Stimulated activated naive B cell treated with anti-CD40 and anti-IgM and Interleukin-4, amounts not matched to agents 10 μg/mL and 1 μg/mL and 100 μg/mL, for 72 hours (primary cell): ENCODE results near the gene IL1RAPL1.

Experiments used
- ATAC-seq, 2 donors: fragments of 150-1000 bp; cut with Tn5 transposase; replicated peaks; 2 replicates each; pipeline ENCODE4 v1.10.0; 2021; ENCODE audit warnings: moderate library complexity in 1 of 2
- DNase-seq: peaks from one replicate; pipeline ENCODE4 v3.0.0; 2021
- H3K27ac Mint-ChIP-seq: one replicate; pipeline ENCODE4 v1.8.0; 2022; ENCODE audit warnings: mild to moderate bottlenecking, mixed read lengths
- H3K27me3 Mint-ChIP-seq, 2 donors: one replicate each; pipeline ENCODE4 v1.8.0; 2022; ENCODE audit warnings: mixed read lengths in 2 of 2
- H3K36me3 Mint-ChIP-seq, 2 donors: one replicate each; pipeline ENCODE4 v1.8.0; 2022; ENCODE audit warnings: mixed read lengths in 2 of 2, mild to moderate bottlenecking in 1 of 2
- H3K4me1 Mint-ChIP-seq, 2 donors: one replicate each; pipeline ENCODE4 v1.8.0; 2022; ENCODE audit warnings: mixed read lengths in 2 of 2, mild to moderate bottlenecking in 1 of 2
- H3K4me3 Mint-ChIP-seq, 2 donors: one replicate each; pipeline ENCODE4 v1.8.0; 2022; ENCODE audit warnings: mild to moderate bottlenecking in 2 of 2, mixed read lengths in 2 of 2, moderate library complexity in 1 of 2
- H3K9me3 Mint-ChIP-seq, 2 donors: one replicate each; pipeline ENCODE4 v1.8.0; 2022; ENCODE audit warnings: mixed read lengths in 2 of 2, mild to moderate bottlenecking in 1 of 2

Gene IL1RAPL1

GRCh38 chrX:28586981-28587551, at the start of gene IL1RAPL1:
Gene IL1RAPL1, plus strand, starts transcription at chrX:28587446.
- H3K27ac Mint-ChIP-seq = no peak within 1 kb of the TSS

GRCh38 chrX:28542791-28543190, 44.5 kb upstream of the IL1RAPL1 start:
- DNase-seq (no peak), ATAC-seq (no peak)
- Mint-ChIP-seq H3K4me1 (no peaks in the 10 kb centered on the region), H3K27ac (no peak overlapping the region), H3K36me3 (no peaks in the 10 kb centered on the region), H3K27me3 (no peaks in the 10 kb centered on the region), H3K4me3 (no peak overlapping the region), H3K9me3 (peaks cover 2 to 4% of the 10 kb centered on the region in 2 donors)

More at GRCh38 chrX:28586981-28587551, at the start of gene IL1RAPL1:
- Mint-ChIP-seq H3K9me3 (no peaks in the 10 kb centered on the region), H3K4me3 (no peak within 1 kb of the TSS), H3K36me3 (no peaks in the 10 kb centered on the region), H3K27me3 (no peaks in the 10 kb centered on the region), H3K4me1 (no peaks in the 10 kb centered on the region)
- ATAC-seq (no peak), DNase-seq (no peak)

- no peaks in the 10 kb centered on the region for H3K27me3 Mint-ChIP-seq
- H3K4me3 Mint-ChIP-seq = no peak overlapping the region
- ATAC-seq (no peak), DNase-seq (no peak)
- H3K36me3 Mint-ChIP-seq = no peaks in the 10 kb centered on the region
- H3K9me3 Mint-ChIP-seq = peaks cover 4 to 6% of the 10 kb centered on the region in 2 donors
- no peaks in the 10 kb centered on the region for H3K4me1 Mint-ChIP-seq
- H3K27ac Mint-ChIP-seq = no peak overlapping the region
Observed at GRCh38 chrX:28549838-28550237, 37.4 kb upstream of the IL1RAPL1 start.

- H3K27me3 Mint-ChIP-seq = no peaks in the 10 kb centered on the region
- H3K36me3 Mint-ChIP-seq = no peaks in the 10 kb centered on the region
- H3K4me1 Mint-ChIP-seq = no peaks in the 10 kb centered on the region
- no peak overlapping the region for H3K27ac Mint-ChIP-seq
- H3K9me3 Mint-ChIP-seq = peaks cover 4 to 6% of the 10 kb centered on the region in 2 donors
- H3K4me3 Mint-ChIP-seq = no peak overlapping the region
- DNase-seq (no peak), ATAC-seq (no peak)
Observed at GRCh38 chrX:28550331-28550872, 36.8 kb upstream of the IL1RAPL1 start.

- H3K4me3 Mint-ChIP-seq = no peak overlapping the region
- ATAC-seq (no peak), DNase-seq (no peak)
- peaks cover 4 to 14% of the 10 kb centered on the region in 2 donors for H3K9me3 Mint-ChIP-seq
- H3K27ac Mint-ChIP-seq = no peak overlapping the region
- H3K4me1 Mint-ChIP-seq = no peaks in the 10 kb centered on the region
- no peaks in the 10 kb centered on the region for H3K36me3 Mint-ChIP-seq
- no peaks in the 10 kb centered on the region for H3K27me3 Mint-ChIP-seq
Observed at GRCh38 chrX:28552322-28552721, 34.9 kb upstream of the IL1RAPL1 start.

GRCh38 chrX:28552882-28553829, 34.1 kb upstream of the IL1RAPL1 start:
- peaks cover 4 to 17% of the 10 kb centered on the region in 2 donors for H3K9me3 Mint-ChIP-seq
- DNase-seq (no peak), ATAC-seq (no peak)
- no peaks in the 10 kb centered on the region for H3K4me1 Mint-ChIP-seq
- H3K27me3 Mint-ChIP-seq = no peaks in the 10 kb centered on the region
- H3K36me3 Mint-ChIP-seq = no peaks in the 10 kb centered on the region
- no peak overlapping the region for H3K4me3 Mint-ChIP-seq
- no peak overlapping the region for H3K27ac Mint-ChIP-seq

GRCh38 chrX:28576117-28576516, 11.1 kb upstream of the IL1RAPL1 start:
- Mint-ChIP-seq H3K4me3 (no peak overlapping the region), H3K36me3 (no peaks in the 10 kb centered on the region), H3K4me1 (no peaks in the 10 kb centered on the region), H3K27me3 (no peaks in the 10 kb centered on the region), H3K9me3 (no peaks in the 10 kb centered on the region), H3K27ac (no peak overlapping the region)
- DNase-seq = no peak
- ATAC-seq = no peak

- no peak for DNase-seq
- no peak overlapping the region for H3K4me3 Mint-ChIP-seq
- H3K36me3 Mint-ChIP-seq = no peaks in the 10 kb centered on the region
- ATAC-seq = no peak
- H3K4me1 Mint-ChIP-seq = no peaks in the 10 kb centered on the region
- H3K27ac Mint-ChIP-seq = no peak overlapping the region
- no peaks in the 10 kb centered on the region for H3K9me3 Mint-ChIP-seq
- H3K27me3 Mint-ChIP-seq = no peaks in the 10 kb centered on the region
Observed at GRCh38 chrX:28581522-28581921, 5.7 kb upstream of the IL1RAPL1 start.

GRCh38 chrX:28582511-28582910, 4.7 kb upstream of the IL1RAPL1 start:
- Mint-ChIP-seq H3K4me3 (no peak overlapping the region), H3K27ac (no peak overlapping the region), H3K27me3 (no peaks in the 10 kb centered on the region), H3K4me1 (no peaks in the 10 kb centered on the region), H3K36me3 (no peaks in the 10 kb centered on the region), H3K9me3 (no peaks in the 10 kb centered on the region)
- no peak for DNase-seq
- no peak for ATAC-seq

GRCh38 chrX:28584025-28584424, 3.2 kb upstream of the IL1RAPL1 start:
- Mint-ChIP-seq H3K36me3 (no peaks in the 10 kb centered on the region), H3K4me3 (no peak overlapping the region), H3K27me3 (no peaks in the 10 kb centered on the region), H3K4me1 (no peaks in the 10 kb centered on the region), H3K9me3 (no peaks in the 10 kb centered on the region), H3K27ac (no peak overlapping the region)
- no peak for DNase-seq
- ATAC-seq = no peak

- no peaks in the 10 kb centered on the region for H3K4me1 Mint-ChIP-seq
- H3K9me3 Mint-ChIP-seq = no peaks in the 10 kb centered on the region
- no peaks in the 10 kb centered on the region for H3K36me3 Mint-ChIP-seq
- DNase-seq (no peak), ATAC-seq (no peak)
- H3K4me3 Mint-ChIP-seq = no peak overlapping the region
- no peak overlapping the region for H3K27ac Mint-ChIP-seq
- no peaks in the 10 kb centered on the region for H3K27me3 Mint-ChIP-seq
Observed at GRCh38 chrX:28585767-28586166, 1.5 kb upstream of the IL1RAPL1 start.

GRCh38 chrX:28586286-28586685, 960 bp upstream of the IL1RAPL1 start:
- DNase-seq (no peak), ATAC-seq (no peak)
- H3K4me3 Mint-ChIP-seq = no peak overlapping the region
- H3K4me1 Mint-ChIP-seq = no peaks in the 10 kb centered on the region
- H3K36me3 Mint-ChIP-seq = no peaks in the 10 kb centered on the region
- no peak overlapping the region for H3K27ac Mint-ChIP-seq
- no peaks in the 10 kb centered on the region for H3K27me3 Mint-ChIP-seq
- H3K9me3 Mint-ChIP-seq = no peaks in the 10 kb centered on the region

GRCh38 chrX:28589046-28589445, 1.8 kb downstream of the IL1RAPL1 start:
- Mint-ChIP-seq H3K4me3 (no peak overlapping the region), H3K27ac (no peak overlapping the region), H3K4me1 (no peaks in the 10 kb centered on the region), H3K27me3 (no peaks in the 10 kb centered on the region), H3K36me3 (no peaks in the 10 kb centered on the region), H3K9me3 (no peaks in the 10 kb centered on the region)
- no peak for DNase-seq
- ATAC-seq = no peak

- ATAC-seq (no peak), DNase-seq (no peak)
- H3K27me3 Mint-ChIP-seq = no peaks in the 10 kb centered on the region
- no peak overlapping the region for H3K4me3 Mint-ChIP-seq
- no peak overlapping the region for H3K27ac Mint-ChIP-seq
- H3K4me1 Mint-ChIP-seq = no peaks in the 10 kb centered on the region
- no peaks in the 10 kb centered on the region for H3K36me3 Mint-ChIP-seq
- no peaks in the 10 kb centered on the region for H3K9me3 Mint-ChIP-seq
Observed at GRCh38 chrX:28590396-28590795, 3.1 kb downstream of the IL1RAPL1 start.

- DNase-seq = no peak
- no peak overlapping the region for H3K4me3 Mint-ChIP-seq
- H3K27ac Mint-ChIP-seq = no peak overlapping the region
- H3K27me3 Mint-ChIP-seq = no peaks in the 10 kb centered on the region
- ATAC-seq = no peak
- no peaks in the 10 kb centered on the region for H3K9me3 Mint-ChIP-seq
- H3K4me1 Mint-ChIP-seq = no peaks in the 10 kb centered on the region
- H3K36me3 Mint-ChIP-seq = no peaks in the 10 kb centered on the region
Observed at GRCh38 chrX:28591542-28591941, 4.3 kb downstream of the IL1RAPL1 start.
